ENCODE measurements around the gene ABCB6.

DNA sequence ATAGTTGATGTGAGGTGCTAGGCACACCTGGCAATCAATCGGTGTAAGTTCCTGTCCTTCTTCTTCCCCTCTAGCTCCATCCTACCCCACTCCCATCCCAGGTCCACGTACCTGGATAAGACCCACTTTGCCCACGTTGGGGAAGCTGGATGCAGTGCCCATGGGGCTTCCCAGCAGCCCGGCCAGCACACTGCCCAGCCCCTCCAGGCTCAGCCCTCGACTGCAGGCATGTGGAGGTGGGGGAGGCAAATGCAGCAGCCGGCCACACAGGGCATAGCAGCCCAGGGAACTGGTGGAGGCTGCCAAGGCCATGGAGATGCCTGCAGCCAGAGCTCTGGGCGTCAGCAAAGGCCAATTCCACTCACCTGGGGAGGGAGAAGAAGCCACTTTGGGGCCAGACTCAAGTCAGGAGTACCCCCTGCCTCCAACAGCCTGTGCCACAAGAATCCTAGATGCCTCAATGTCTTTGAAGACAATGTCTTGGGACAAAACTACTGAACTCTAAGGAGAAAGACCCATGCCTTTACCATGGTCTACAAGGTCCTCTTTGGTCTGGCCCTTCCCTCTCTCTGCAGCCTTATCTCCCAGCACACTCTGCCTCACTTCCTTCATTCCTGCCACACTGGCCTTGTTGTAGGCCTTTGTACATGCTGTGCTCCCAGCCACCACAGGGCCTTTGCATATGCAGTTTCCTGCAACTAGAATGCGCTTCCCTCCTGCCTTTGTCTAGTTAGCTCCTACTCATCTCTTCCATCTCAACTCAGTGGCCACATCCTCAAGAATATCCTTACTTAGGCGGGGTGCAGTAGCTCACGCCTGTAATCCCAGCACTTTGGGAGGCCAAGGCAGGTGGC, 53.5 kb downstream of the ABCB6 start:
- TF ChIP-seq EZH2 (IDR thresholded peaks at IDR 0.05; ENCODE audit: insufficient read depth, poor library complexity, severe bottlenecking): no peak
- TF ChIP-seq EZH2phosphoT487 (IDR thresholded peaks at IDR 0.05; ENCODE audit: insufficient read depth, low read depth): no peak

Data from GM23248 (cell line).